GM18520 (cell line): ENCODE results near the gene PCDHGA11.
"Not testable (repeated sequence)": the region's sequence is repeated elsewhere in the genome, so short reads cannot be mapped to it uniquely, and the experiment has no call there.

ENCODE experiments used
- ATAC-seq: cut with Tn5 transposase; IDR thresholded peaks from one replicate; pipeline ENCODE4 v1.9.1; 2021; ENCODE audit not compliant: unreplicated experiment

Gene PCDHGA11

GRCh38 chr5:141398608-141399007 lies 22.2 kb upstream of the PCDHGA11 start:
- no peak for ATAC-seq

DNA sequence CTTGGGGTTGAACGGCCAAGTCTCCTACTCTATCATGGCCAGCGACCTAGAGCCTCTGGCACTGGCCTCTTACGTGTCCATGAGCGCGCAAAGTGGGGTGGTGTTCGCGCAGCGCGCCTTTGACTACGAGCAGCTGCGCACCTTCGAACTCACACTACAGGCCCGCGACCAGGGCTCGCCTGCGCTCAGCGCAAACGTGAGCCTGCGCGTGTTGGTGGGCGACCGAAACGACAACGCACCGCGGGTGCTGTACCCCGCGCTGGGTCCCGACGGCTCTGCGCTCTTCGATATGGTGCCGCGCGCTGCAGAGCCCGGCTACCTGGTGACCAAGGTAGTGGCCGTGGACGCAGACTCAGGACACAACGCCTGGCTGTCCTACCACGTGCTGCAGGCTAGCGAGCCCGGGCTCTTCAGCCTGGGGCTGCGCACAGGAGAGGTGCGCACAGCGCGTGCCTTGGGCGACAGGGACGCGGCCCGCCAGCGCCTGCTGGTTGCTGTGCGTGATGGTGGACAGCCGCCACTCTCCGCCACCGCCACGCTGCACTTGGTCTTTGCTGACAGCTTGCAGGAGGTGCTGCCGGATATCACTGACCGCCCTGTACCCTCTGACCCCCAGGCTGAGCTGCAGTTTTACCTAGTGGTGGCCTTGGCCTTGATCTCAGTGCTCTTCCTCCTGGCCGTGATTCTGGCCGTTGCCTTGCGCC lies 21.1 kb upstream of the PCDHGA11 start:
- no peak for ATAC-seq

- ATAC-seq, result no peak
These were observed 18.2 kb upstream of the PCDHGA11 start, which contains the start of gene PCDHGA9 for GRCh38 chr5:141402553-141403243. Gene PCDHGA9 (plus strand): TSS chr5:141402778. CDS start chr5:141402953, 175 bp downstream.

DNA sequence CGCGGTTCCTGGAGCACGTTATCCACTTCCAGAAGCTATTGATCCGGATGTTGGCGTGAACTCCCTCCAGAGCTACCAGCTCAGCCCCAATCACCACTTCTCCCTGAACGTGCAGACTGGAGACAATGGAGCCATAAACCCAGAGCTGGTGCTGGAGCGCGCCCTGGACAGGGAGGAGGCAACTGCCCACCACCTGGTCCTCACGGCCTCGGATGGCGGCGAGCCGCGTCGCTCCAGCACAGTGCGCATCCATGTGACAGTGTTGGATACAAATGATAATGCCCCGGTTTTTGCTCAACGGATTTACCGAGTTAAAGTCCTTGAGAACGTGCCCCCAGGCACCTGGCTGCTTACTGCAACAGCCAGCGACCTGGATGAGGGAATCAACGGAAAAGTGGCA lies 17.5 kb upstream of the PCDHGA11 start:
- no peak for ATAC-seq

GRCh38 chr5:141407790-141408505 lies 12.9 kb upstream of the PCDHGA11 start, which contains the start of gene PCDHGB6:
Gene PCDHGB6 (plus strand): TSS chr5:141408021. CDS start chr5:141408203, 182 bp downstream.
- ATAC-seq, result not testable (repeated sequence)

GRCh38 chr5:141409598-141410306 lies 11.1 kb upstream of the PCDHGA11 start:
- no peak for ATAC-seq

GRCh38 chr5:141411575-141411974 lies 9.3 kb upstream of the PCDHGA11 start:
- no peak for ATAC-seq

DNA sequence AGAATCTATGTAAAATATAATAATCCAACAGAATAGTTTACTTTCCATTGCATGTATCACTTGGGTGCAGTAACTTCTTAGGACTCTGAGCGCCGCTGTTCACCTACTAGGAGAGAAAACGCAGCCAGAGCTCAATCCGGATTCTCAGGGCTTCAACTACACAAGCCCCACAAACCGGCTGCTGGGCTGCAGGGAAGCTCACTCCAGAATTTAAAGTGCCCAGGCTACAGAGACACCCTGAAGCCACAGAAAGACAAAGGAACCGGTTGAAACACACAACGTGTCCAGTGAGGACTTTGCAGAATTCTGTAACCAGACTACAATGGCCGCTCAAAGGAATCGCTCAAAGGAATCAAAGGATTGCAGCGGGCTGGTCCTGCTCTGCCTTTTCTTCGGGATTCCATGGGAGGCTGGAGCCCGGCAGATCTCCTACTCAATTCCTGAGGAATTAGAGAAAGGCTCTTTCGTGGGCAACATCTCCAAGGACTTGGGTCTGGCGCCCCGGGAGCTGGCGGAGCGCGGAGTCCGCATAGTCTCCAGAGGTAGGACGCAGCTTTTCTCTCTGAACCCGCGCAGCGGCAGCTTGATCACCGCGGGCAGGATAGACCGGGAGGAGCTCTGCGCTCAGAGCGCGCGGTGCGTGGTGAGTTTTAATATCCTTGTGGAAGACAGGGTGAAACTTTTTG lies 7.9 kb upstream of the PCDHGA11 start, which contains the start of gene PCDHGA10:
PCDHGA10 (plus strand) TSS at position 134 of the 686 bp plus-strand sequence; CDS start at position 323, 189 bp downstream.
- peak; percentile 54 for ATAC-seq

- ATAC-seq, result no peak
These were observed 7.2 kb upstream of the PCDHGA11 start for GRCh38 chr5:141413540-141414069.

- not testable (repeated sequence) for ATAC-seq
These were observed 6.1 kb upstream of the PCDHGA11 start for GRCh38 chr5:141414548-141415274.

DNA sequence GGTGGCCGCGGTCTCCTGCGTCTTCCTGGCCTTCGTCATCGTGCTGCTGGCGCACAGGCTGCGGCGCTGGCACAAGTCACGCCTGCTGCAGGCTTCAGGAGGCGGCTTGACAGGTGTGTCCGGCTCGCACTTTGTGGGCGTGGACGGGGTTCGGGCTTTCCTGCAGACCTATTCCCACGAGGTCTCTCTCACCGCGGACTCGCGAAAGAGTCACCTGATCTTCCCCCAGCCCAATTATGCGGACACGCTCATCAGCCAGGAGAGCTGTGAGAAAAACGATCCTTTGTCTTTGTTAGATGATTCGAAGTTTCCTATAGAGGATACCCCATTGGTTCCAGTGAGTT lies 5.6 kb upstream of the PCDHGA11 start:
- not testable (repeated sequence) for ATAC-seq

DNA sequence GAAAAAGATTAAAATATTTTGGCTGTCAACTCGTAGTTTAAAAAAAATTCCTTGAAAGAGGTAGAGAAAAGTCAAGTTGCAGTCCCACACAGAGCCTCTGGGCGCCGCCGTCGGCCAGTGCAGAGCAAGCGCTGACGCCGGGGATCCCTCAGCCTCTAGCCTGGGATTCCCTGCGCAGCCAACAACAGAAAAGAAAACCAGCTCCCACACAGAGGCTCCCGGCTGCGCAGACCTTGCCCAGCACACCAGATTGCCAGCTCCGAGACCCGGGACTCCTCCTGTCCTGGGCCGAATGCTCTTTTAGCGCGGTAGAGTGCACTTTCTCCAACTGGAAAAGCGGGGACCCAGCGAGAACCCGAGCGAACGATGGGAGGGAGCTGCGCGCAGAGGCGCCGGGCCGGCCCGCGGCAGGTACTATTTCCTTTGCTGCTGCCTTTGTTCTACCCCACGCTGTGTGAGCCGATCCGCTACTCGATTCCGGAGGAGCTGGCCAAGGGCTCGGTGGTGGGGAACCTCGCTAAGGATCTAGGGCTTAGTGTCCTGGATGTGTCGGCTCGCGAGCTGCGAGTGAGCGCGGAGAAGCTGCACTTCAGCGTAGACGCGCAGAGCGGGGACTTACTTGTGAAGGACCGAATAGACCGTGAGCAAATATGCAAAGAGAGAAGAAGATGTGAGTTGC lies 3.2 kb upstream of the PCDHGA11 start, which contains the start of gene PCDHGB7:
PCDHGB7 (plus strand) TSS at position 184 of the 679 bp plus-strand sequence; CDS start at position 367, 183 bp downstream.
- peak; percentile 67 for ATAC-seq

DNA sequence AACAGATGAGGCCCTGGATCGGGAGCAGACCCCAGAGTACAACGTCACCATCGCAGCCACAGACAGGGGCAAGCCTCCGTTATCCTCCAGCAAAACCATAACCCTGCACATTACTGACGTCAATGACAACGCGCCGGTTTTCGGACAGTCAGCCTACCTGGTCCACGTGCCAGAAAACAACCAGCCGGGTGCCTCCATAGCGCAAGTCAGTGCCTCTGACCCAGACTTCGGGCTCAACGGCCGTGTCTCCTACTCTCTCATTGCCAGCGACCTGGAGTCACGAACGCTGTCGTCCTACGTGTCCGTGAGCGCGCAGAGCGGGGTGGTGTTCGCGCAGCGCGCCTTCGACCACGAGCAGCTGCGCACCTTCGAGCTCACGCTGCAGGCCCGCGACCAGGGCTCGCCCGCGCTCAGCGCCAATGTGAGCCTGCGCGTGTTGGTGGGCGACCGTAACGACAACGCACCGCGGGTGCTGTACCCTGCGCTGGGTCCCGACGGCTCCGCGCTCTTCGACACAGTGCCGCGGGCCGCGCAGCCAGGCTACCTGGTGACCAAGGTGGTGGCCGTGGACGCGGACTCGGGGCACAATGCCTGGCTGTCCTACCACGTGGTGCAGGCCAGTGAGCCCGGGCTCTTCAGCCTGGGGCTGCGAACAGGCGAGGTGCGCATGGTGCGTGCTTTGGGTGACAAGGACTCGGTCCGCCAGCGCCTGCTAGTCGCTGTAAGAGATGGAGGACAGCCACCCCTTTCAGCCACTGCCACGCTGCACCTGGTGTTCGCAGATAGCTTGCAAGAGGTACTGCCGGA lies 1.6 kb upstream of the PCDHGA11 start:
- ATAC-seq, result no peak

GRCh38 chr5:141421489-141421855 lies 621 bp downstream of the PCDHGA11 start:
- ATAC-seq, result no peak

GRCh38 chr5:141422742-141423291 lies 2.0 kb downstream of the PCDHGA11 start:
- ATAC-seq, result no peak

- ATAC-seq, result no peak
These were observed 7.1 kb downstream of the PCDHGA11 start for GRCh38 chr5:141427783-141428426.
